HepG2 (cell line): ENCODE measurements around the gene GPR31. TPM values are rescaled to one million over a fixed set of nuclear protein-coding genes. Genes with fewer than 3 reads are reported as not detected.

Experiments
- CBX5 ChIP-seq: sonication (generic); formaldehyde crosslinking; IDR thresholded peaks from 2 replicates; pipeline ENCODE4 v1.4.0; 2020; ENCODE audit warnings: missing genetic modification reagents, borderline replicate concordance
- CREM ChIP-seq, 2 experiments: sonication (generic) in 1 of 2; formaldehyde crosslinking in 1 of 2; IDR thresholded peaks; 2 replicates each; pipeline versions ENCODE4 v1.4.0 to v1.6.1; 2016 to 2020; ENCODE audit warnings: antibody characterized with exemption in 1 of 2, mild to moderate bottlenecking in 1 of 2, missing genetic modification reagents in 1 of 2
- EP300 ChIP-seq, 3 experiments: sonication (generic) in 1 of 3; formaldehyde crosslinking in 1 of 3; IDR thresholded peaks; 2 replicates each; pipeline versions ENCODE4 v1.5.1 to v1.6.1; 2011 to 2020; ENCODE audit warnings: low read depth in 2 of 3, low read length in 2 of 3, borderline replicate concordance in 1 of 3, improper control_type of control experiment in 1 of 3, mild to moderate bottlenecking in 1 of 3, missing genetic modification reagents in 1 of 3, moderate library complexity in 1 of 3
- ERF ChIP-seq: IDR thresholded peaks from 2 replicates; pipeline ENCODE4 v1.6.1; 2018; ENCODE audit warnings: missing biosample characterization, missing genetic modification reagents
- KAT7 ChIP-seq: IDR thresholded peaks from 2 replicates; pipeline ENCODE4 v1.6.1; 2018; ENCODE audit warnings: borderline replicate concordance, missing compliant biosample characterization
- ZFP36 ChIP-seq: fragments of 150-350 bp; IDR thresholded peaks from 2 replicates; pipeline ENCODE4 v1.6.1; 2018; ENCODE audit warnings: borderline replicate concordance, low read length, low read depth; ENCODE audit not compliant: partially characterized antibody
- ZMYM3 ChIP-seq: sonication (generic); formaldehyde crosslinking; IDR thresholded peaks from 2 replicates; pipeline ENCODE4 v1.5.1; 2020; ENCODE audit warnings: mild to moderate bottlenecking, missing genetic modification reagents
- ZNF331 ChIP-seq: sonication (generic); formaldehyde crosslinking; IDR thresholded peaks from 2 replicates; pipeline ENCODE4 v1.4.0; 2020; ENCODE audit warnings: missing genetic modification reagents
- ZNF383 ChIP-seq: sonication (generic); formaldehyde crosslinking; IDR thresholded peaks from 2 replicates; pipeline ENCODE4 v1.4.0; 2020; ENCODE audit warnings: missing genetic modification reagents, mild to moderate bottlenecking, borderline replicate concordance
- ZNF644 ChIP-seq: IDR thresholded peaks from 2 replicates; pipeline ENCODE4 v1.6.1; 2016; ENCODE audit warnings: low read depth
- ZNF687 ChIP-seq: sonication (generic); formaldehyde crosslinking; IDR thresholded peaks from 2 replicates; pipeline ENCODE4 v1.5.1; 2020; ENCODE audit warnings: mild to moderate bottlenecking, missing genetic modification reagents, moderate library complexity
- polyA plus RNA-seq, 8 experiments: library from polyadenylated mRNA; depleted of rRNA in 3 of 8; stranded (reverse) in 7 of 8; unstranded in 1 of 8; fragments of >200 nt; fragmentation: Illumina TruSeq in 4 of 8; extraction: Trizol in 4 of 8; gene quantifications; 2 replicates each; pipeline versions ENCODE4 v1.2.1 to v1.2.3, GENCODE V29; 2011 to 2016; ENCODE audit warnings: low read depth in 4 of 8, missing spikeins in 1 of 8, mixed read lengths in 1 of 8; ENCODE audit not compliant: insufficient read depth in 1 of 8
- total RNA-seq, 5 experiments: library from RNA; depleted of rRNA; stranded (reverse); fragments of >200 nt; fragmentation: Illumina TruSeq; extraction: Trizol; gene quantifications; 2 replicates each; pipeline ENCODE4 v1.2.3, GENCODE V29; 2016; ENCODE audit warnings: low read depth in 1 of 5
- TF ChIP-seq, protein P1 (sequence below): sonication (generic); formaldehyde crosslinking; IDR thresholded peaks from 2 replicates; pipeline ENCODE4 v1.5.0; 2020; ENCODE audit warnings: mild to moderate bottlenecking, missing genetic modification reagents, moderate library complexity
- TF ChIP-seq, protein P2 (sequence below): sonication (generic); formaldehyde crosslinking; IDR thresholded peaks from 2 replicates; pipeline ENCODE4 v1.5.0; 2020; ENCODE audit warnings: mild to moderate bottlenecking, missing genetic modification reagents
- TF ChIP-seq, protein P3 (sequence below): sonication (generic); formaldehyde crosslinking; IDR thresholded peaks from 2 replicates; pipeline ENCODE4 v1.5.0; 2020; ENCODE audit warnings: mild to moderate bottlenecking, missing genetic modification reagents, borderline replicate concordance

GPR31 gene
- total and polyA plus RNA-seq, 2 of the 13 experiments (the other 11 are each of a cell fraction or from before 2014, with no cell fraction given), result not detected

DNA sequence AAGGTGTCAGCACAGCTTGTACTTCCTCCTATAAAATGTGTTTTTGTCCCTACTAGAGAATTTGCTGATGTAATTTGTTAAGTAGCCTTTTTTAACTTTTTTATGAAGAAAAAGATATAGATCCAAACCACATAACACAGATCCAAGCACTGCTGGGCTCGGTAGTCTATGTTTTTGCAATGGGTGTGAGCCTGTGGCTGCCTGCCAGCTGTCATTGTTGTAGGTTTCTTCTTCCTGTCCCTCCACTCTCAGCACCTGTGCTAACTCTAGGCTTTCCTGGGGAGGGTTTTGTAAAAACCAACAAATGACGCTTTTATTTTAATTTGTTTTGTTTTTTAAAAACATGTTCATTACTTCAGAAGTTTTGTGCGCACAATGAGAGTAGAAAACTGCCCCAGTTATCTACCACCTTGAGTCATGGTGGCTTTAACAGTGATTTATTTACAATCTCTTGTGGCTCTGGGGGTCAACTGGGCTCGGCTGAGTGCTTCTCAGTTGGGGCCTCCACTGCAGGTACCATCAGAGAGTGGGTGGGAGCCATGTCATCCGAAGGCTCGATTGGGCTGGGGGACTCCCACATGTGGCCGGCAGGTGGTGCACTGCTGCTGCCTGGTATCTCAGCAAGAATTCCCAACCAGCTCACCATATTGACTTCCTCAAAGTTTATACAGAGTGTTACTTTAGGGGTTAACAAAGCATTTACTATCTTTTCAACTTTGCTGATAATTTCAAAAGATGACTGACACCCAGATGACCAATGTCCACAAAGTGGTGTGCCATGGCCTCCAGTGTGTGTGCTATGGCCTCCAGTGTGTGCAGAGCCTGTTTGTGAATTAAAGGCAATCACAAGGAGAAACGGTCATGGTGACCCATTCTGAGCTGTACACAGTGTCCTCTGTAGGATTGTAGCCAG lies 37.9 kb downstream of the GPR31 start (continued):
- TF ChIP-seq, protein P1, sequence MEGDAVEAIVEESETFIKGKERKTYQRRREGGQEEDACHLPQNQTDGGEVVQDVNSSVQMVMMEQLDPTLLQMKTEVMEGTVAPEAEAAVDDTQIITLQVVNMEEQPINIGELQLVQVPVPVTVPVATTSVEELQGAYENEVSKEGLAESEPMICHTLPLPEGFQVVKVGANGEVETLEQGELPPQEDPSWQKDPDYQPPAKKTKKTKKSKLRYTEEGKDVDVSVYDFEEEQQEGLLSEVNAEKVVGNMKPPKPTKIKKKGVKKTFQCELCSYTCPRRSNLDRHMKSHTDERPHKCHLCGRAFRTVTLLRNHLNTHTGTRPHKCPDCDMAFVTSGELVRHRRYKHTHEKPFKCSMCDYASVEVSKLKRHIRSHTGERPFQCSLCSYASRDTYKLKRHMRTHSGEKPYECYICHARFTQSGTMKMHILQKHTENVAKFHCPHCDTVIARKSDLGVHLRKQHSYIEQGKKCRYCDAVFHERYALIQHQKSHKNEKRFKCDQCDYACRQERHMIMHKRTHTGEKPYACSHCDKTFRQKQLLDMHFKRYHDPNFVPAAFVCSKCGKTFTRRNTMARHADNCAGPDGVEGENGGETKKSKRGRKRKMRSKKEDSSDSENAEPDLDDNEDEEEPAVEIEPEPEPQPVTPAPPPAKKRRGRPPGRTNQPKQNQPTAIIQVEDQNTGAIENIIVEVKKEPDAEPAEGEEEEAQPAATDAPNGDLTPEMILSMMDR, result peak; percentile 70
- TF ChIP-seq, protein P2, sequence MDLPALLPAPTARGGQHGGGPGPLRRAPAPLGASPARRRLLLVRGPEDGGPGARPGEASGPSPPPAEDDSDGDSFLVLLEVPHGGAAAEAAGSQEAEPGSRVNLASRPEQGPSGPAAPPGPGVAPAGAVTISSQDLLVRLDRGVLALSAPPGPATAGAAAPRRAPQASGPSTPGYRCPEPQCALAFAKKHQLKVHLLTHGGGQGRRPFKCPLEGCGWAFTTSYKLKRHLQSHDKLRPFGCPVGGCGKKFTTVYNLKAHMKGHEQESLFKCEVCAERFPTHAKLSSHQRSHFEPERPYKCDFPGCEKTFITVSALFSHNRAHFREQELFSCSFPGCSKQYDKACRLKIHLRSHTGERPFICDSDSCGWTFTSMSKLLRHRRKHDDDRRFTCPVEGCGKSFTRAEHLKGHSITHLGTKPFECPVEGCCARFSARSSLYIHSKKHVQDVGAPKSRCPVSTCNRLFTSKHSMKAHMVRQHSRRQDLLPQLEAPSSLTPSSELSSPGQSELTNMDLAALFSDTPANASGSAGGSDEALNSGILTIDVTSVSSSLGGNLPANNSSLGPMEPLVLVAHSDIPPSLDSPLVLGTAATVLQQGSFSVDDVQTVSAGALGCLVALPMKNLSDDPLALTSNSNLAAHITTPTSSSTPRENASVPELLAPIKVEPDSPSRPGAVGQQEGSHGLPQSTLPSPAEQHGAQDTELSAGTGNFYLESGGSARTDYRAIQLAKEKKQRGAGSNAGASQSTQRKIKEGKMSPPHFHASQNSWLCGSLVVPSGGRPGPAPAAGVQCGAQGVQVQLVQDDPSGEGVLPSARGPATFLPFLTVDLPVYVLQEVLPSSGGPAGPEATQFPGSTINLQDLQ (CRISPR knock-in tag), result no peak
- TF ChIP-seq ZNF644, result 0 out of 2 replicates have a peak, but pooled peaks have one; percentile 35
- TF ChIP-seq KAT7 (CRISPR knock-in tag), result no peak
- TF ChIP-seq, protein P3, sequence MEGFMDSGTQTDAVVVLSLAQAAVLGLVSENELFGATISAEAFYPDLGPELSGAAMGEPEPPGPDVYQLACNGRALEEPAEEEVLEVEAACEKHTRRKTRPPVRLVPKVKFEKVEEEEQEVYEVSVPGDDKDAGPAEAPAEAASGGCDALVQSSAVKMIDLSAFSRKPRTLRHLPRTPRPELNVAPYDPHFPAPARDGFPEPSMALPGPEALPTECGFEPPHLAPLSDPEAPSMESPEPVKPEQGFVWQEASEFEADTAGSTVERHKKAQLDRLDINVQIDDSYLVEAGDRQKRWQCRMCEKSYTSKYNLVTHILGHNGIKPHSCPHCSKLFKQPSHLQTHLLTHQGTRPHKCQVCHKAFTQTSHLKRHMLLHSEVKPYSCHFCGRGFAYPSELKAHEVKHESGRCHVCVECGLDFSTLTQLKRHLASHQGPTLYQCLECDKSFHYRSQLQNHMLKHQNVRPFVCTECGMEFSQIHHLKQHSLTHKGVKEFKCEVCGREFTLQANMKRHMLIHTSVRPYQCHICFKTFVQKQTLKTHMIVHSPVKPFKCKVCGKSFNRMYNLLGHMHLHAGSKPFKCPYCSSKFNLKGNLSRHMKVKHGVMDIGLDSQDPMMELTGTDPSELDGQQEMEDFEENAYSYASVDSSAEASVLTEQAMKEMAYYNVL (CRISPR knock-in tag), result no peak
- TF ChIP-seq ZFP36, result peak; percentile 62
- TF ChIP-seq ZMYM3 (CRISPR knock-in tag), result 0 out of 2 replicates have a peak, but pooled peaks have one; percentile 16
- peak; percentile 83 for TF ChIP-seq CBX5 (CRISPR knock-in tag)
- TF ChIP-seq CREM (IDR thresholded peaks at IDR 0.05), result no peak
- no peak for TF ChIP-seq CREM (CRISPR knock-in tag; IDR thresholded peaks at IDR 0.05)
- no peak for TF ChIP-seq ZNF331 (CRISPR knock-in tag)
- TF ChIP-seq EP300 (IDR thresholded peaks at IDR 0.05; ENCODE audit: low read depth in 2 of 2, low read length in 2 of 2), result no peak
- TF ChIP-seq EP300 (CRISPR knock-in tag; IDR thresholded peaks at IDR 0.05; ENCODE audit: borderline replicate concordance), result no peak
- peak; percentile 19; the same call in 1 of the 2 replicates for TF ChIP-seq ZNF687 (CRISPR knock-in tag)
- no peak for TF ChIP-seq ERF (CRISPR knock-in tag)
- no peak for TF ChIP-seq ZNF383 (CRISPR knock-in tag)
